ENCODE measurements around the gene NGEF.

DNA sequence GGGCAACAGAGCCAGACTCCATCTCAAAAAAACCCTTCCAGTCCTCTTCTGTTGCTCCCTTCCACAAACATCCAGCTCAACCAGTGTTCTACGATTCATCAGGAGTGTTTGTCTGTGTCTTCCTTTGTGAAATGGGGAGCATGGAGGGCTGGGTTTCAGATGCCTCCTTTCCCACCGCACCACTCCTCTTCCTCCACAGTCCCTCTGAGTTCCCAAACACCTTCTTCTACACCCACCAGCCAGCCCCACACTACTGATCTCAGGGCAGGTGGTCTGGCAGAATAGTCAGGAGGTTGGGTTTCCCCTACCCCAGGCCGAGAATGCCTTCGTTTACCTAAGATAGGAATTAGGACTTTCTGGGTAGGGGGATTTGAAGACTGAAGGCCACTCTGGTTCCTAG, 36.9 kb downstream of the NGEF start:
- TF ChIP-seq, protein P1, sequence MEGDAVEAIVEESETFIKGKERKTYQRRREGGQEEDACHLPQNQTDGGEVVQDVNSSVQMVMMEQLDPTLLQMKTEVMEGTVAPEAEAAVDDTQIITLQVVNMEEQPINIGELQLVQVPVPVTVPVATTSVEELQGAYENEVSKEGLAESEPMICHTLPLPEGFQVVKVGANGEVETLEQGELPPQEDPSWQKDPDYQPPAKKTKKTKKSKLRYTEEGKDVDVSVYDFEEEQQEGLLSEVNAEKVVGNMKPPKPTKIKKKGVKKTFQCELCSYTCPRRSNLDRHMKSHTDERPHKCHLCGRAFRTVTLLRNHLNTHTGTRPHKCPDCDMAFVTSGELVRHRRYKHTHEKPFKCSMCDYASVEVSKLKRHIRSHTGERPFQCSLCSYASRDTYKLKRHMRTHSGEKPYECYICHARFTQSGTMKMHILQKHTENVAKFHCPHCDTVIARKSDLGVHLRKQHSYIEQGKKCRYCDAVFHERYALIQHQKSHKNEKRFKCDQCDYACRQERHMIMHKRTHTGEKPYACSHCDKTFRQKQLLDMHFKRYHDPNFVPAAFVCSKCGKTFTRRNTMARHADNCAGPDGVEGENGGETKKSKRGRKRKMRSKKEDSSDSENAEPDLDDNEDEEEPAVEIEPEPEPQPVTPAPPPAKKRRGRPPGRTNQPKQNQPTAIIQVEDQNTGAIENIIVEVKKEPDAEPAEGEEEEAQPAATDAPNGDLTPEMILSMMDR (IDR thresholded peaks at IDR 0.05; ENCODE audit: borderline replicate concordance, extremely low read depth, low read length, poor library complexity, severe bottlenecking), result no peak
- TF ChIP-seq EZH2 (IDR thresholded peaks at IDR 0.05; ENCODE audit: borderline replicate concordance, low read depth, low read length, severe bottlenecking), result no peak
